GM13977 (cell line): ENCODE data around the gene GLUD1.
"Not testable (repeated sequence)": the region's sequence is repeated elsewhere in the genome, so short reads cannot be mapped to it uniquely, and the experiment has no call there.

Experiments used
- DNase-seq: peaks from one replicate; pipeline ENCODE4 v3.0.0; 2012; ENCODE audit warnings: low spot score
- CTCF ChIP-seq: IDR thresholded peaks from 2 replicates; pipeline ENCODE4 v1.5.1; 2012; ENCODE audit warnings: mild to moderate bottlenecking, control low read depth; ENCODE audit not compliant: insufficient read depth; ENCODE audit errors: extremely low read depth, missing control alignments
- in situ Hi-C: fragments of 300-500 bp; cut with MboI; formaldehyde crosslinking; loops from one replicate; pipeline ENCODE4 v1.12.0; 2022; ENCODE audit warnings: low sequenced_read_pairs, low pct_unique_long_range_greater_than_20kb, mixed read lengths, inconsistent platforms; ENCODE audit not compliant: unreplicated experiment

The GLUD1 gene

GRCh38 chr10:87025285-87025958 is 69.2 kb downstream of the GLUD1 start:
- in situ Hi-C loops, DNase-seq: not testable (repeated sequence)

GRCh38 chr10:87020056-87020455 is 74.6 kb downstream of the GLUD1 start, which contains the start of gene FAM25A:
Gene FAM25A, plus strand, starts transcription at chr10:87020294. Its CDS starts 31 bp downstream, at chr10:87020325.
- in situ Hi-C loops, DNase-seq: not testable (repeated sequence)

- not testable (repeated sequence) for DNase-seq
These were observed 75.1 kb downstream of the GLUD1 start for GRCh38 chr10:87019504-87019903.

GRCh38 chr10:87019066-87019465 is 75.6 kb downstream of the GLUD1 start:
- in situ Hi-C loops, DNase-seq: not testable (repeated sequence)

More at GRCh38 chr10:87019504-87019903, 75.1 kb downstream of the GLUD1 start:
- in situ Hi-C loops: not testable (repeated sequence)

- DNase-seq, in situ Hi-C loops: not testable (repeated sequence)
These were observed 76.5 kb downstream of the GLUD1 start for GRCh38 chr10:87018127-87018526.

- DNase-seq, in situ Hi-C loops: not testable (repeated sequence)
These were observed 79.5 kb downstream of the GLUD1 start for GRCh38 chr10:87014986-87015716.

GRCh38 chr10:87013528-87013927 is 81.1 kb downstream of the GLUD1 start:
- DNase-seq, in situ Hi-C loops: not testable (repeated sequence)

- in situ Hi-C loops: not testable (repeated sequence)
These were observed 85.4 kb downstream of the GLUD1 start for GRCh38 chr10:87009134-87009696.

GRCh38 chr10:87008303-87008702 is 86.3 kb downstream of the GLUD1 start:
- in situ Hi-C loops, DNase-seq: not testable (repeated sequence)

More at GRCh38 chr10:87009134-87009696, 85.4 kb downstream of the GLUD1 start:
- DNase-seq: not testable (repeated sequence)

- DNase-seq, in situ Hi-C loops: not testable (repeated sequence)
These were observed 87.0 kb downstream of the GLUD1 start for GRCh38 chr10:87007674-87008073.

- DNase-seq, in situ Hi-C loops: not testable (repeated sequence)
These were observed 87.5 kb downstream of the GLUD1 start for GRCh38 chr10:87007124-87007523.

- in situ Hi-C loops: no loop called here
- no peak for TF ChIP-seq CTCF
These were observed 94.2 kb downstream of the GLUD1 start for GRCh38 chr10:87000491-87000890.

More at GRCh38 chr10:87000491-87000890, 94.2 kb downstream of the GLUD1 start:
- DNase-seq: no peak
